Measurements from ENCODE around the gene PTPRT.

The PTPRT gene

DNA sequence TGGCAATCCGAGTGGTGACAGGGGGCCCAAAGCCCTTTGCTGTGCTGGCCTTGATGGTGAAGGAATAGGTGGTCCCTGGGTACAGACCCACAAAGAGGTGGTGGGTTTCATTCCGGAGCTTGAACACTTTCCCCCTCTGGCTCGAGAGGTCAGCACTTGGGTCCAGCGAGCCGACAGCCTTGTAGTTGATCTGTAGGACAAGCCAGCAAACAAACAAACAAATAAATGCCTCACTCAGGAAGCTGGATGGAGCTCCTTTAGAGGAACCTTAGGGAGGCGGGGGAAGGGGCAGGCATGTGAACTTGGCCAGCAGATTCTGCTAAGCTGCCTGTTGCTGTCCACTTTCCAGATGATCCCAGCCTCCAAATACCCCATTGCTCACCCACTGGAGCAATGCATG, 837.6 kb downstream of the PTPRT start:
- no peak for DNase-seq

DNA sequence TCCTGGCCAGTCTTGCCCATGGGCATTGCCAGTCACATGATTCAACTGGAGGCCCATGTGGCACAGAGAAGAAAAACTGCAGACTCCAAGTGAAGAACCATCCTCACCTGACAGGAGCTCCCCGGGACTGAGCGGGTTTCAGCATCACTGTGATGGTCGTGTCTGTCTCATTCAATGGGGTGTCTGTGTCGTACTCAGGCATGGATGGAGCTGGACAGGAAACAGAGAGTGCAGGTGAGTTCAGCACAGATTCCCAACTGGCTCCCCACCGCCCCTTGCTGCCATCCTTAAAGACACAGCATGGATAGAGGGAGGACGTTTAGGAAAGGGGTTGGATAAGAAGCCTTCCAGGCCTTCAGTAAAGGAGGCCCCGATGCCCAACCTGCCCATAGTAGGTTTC, 839.2 kb downstream of the PTPRT start:
- DNase-seq, result no peak

GRCh38 chr20:42346189-42347170, 843.2 kb downstream of the PTPRT start:
- DNase-seq, result no peak

- no peak for DNase-seq
Observed at GRCh38 chr20:42341654-42342053, 848.1 kb downstream of the PTPRT start.

- DNase-seq, result no peak
Observed at GRCh38 chr20:42340368-42340767, 849.3 kb downstream of the PTPRT start.

GRCh38 chr20:42338294-42339201, 851.2 kb downstream of the PTPRT start:
- DNase-seq, result no peak

GRCh38 chr20:42336576-42336975, 853.1 kb downstream of the PTPRT start:
- DNase-seq, result no peak

DNA sequence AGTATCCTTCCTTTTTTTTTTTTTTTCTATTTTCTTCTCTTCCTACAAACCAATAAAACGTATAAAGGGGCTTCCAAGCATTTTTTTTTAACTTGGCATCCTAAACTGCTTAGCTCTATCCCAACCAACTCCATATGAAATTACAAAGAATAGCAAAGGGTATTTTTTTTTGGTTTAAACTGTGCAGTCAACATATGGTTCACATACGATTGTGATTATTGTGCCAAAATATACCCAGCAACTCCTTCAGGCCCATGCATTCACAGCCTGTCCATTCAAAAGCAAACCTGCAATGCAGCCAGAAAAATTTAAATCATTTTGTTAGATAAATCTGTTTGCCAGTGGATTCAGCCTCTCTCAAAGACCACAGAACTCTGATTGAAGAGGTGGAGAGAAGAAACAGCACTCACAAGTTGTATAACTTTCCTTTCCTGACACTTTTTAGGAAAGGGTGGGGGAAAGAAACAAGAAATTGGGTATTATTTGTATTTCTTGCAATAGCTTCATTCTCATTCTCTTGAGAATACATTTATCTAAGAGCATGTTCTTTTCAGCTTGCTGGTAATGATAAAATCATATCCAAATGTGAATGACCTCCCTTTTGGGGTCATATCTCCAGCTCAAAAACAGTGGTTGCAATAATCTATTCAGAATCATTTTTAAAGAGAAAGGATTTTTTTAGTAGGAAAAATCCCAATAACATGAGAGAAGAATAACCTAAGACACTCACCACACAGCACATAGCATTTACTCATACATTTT, 870.3 kb downstream of the PTPRT start:
- no peak for DNase-seq

DNA sequence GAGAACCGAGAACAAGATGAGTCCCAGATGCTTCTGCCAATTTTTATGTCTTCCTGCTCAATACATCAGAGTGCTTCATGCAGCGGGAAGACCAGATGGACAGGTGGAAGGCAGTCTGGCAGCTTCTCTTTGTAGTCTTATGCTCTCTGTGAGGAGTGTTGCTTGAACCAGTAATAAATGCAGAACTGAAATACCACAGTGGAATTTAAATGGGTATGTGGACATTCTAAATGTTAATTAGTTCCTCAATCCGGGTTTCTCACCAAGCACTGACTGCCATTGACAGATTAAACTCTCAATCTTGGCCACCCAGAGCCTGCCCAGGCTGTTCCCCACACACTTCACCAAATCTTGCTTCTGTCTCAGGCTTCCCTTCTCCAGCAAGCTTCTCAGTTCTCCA, 876.0 kb downstream of the PTPRT start:
- DNase-seq, result no peak

DNA sequence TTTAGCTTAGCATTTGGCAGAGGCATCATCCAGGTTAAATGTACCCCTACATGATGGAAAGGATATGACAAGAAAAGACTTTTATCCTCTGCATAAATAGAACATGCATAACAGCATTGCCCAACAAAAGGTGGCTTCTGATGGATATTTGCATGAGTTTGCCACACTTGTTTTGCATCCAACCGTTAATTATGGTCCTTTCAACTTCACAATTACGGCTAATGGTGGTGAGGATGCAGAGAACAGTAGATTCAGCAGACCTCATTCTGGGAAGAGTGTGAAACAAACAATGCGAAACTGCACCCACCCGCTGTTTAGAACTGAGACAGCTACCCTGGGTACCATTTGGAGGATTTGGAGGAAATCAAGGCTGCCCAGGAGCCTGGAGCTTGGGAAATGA, 880.7 kb downstream of the PTPRT start:
- DNase-seq, result no peak

DNA sequence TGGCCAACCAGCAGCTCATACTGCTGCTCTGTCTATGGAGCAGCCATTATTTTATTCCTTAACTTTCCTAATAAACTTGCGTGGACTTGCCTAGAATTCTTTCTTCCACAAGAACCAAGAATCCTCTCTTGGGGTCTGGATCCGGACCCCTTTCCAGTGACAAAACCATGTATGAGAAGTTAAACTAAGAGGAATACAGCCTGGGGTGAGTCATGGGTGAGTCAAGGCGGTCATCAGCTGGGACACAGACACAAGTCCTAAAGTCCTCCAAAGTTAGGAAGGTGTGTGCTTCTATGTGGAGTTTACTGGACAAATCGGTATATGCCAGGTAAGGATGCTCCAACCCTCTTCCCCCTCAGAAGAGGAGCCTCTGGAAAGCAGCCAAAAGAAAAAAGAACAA, 881.5 kb downstream of the PTPRT start:
- DNase-seq, result no peak

- DNase-seq, result no peak
Observed at GRCh38 chr20:42295592-42295991, 894.1 kb downstream of the PTPRT start.

GRCh38 chr20:42294976-42295375, 894.7 kb downstream of the PTPRT start:
- DNase-seq, result no peak

DNA sequence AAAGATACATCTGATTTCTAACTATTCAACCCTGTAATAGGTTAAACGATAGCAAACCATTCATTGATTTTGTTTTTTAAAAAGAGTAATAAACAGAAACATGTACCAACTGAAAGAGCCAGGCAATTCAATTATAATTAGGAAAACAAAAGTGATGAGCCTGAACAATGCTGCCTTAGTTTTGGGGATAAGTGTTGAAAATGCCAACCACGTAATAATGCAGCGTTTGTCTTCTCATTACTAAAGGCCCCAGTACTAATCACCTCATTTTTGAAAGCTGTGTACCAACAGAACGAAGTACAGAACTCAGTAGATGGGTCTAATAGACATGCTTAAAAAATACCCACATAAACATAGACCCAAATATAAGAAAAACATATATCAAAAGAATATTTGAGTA, 907.9 kb downstream of the PTPRT start:
- DNase-seq, result no peak

- DNase-seq, result no peak
Observed at GRCh38 chr20:42276718-42277602, 912.7 kb downstream of the PTPRT start.

DNA sequence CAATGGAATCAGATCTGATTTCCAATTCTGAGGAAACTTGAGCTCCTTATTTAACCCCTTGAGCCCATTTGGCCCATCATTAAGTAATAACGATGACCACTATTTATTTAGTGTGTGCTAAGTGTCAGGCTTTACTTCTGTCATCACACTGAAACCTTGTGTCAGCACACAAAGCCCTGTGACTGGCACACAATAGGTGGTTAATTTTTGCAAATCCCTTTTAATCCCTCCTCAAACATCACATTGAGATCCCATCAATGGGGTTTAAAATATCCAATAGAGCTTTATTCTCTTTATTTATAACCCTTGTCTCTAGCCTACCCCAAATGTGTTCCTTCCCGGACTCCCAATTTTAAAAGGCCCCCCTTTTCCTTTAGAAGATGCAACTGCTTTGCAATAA, 914.7 kb downstream of the PTPRT start:
- DNase-seq, result no peak

- no peak for DNase-seq
Observed at GRCh38 chr20:42272516-42272915, 917.2 kb downstream of the PTPRT start.

GRCh38 chr20:42270539-42270938, 919.2 kb downstream of the PTPRT start:
- no peak for DNase-seq

- no peak for DNase-seq
Observed at GRCh38 chr20:42267793-42268384, 921.8 kb downstream of the PTPRT start.

- no peak for DNase-seq
Observed at GRCh38 chr20:42261766-42262270, 927.9 kb downstream of the PTPRT start.

GRCh38 chr20:42260184-42260583, 929.5 kb downstream of the PTPRT start:
- no peak for DNase-seq
